GM12892 (cell line): ENCODE data around the gene IQCE.

Experiments
- POLR2A ChIP-seq: IDR thresholded peaks from 2 replicates; pipeline ENCODE4 v1.6.1; 2011; ENCODE audit warnings: low read depth, low read length, control low read depth
- POLR2AphosphoS5 ChIP-seq: IDR thresholded peaks from 2 replicates; pipeline ENCODE4 v1.6.1; 2011; ENCODE audit warnings: low read depth, low read length, control low read depth
- TAF1 ChIP-seq: IDR thresholded peaks from 2 replicates; pipeline ENCODE4 v1.6.1; 2011; ENCODE audit warnings: low read depth, mild to moderate bottlenecking, control low read depth, low read length, borderline replicate concordance

GRCh38 chr7:2611922-2612321, 53.1 kb downstream of the IQCE start:
- TF ChIP-seq POLR2A (no peak), TAF1 (no peak), POLR2AphosphoS5 (no peak)
